Measurements from ENCODE around the gene FOXD4.
"Not testable (repeated sequence)": the region's sequence is repeated elsewhere in the genome, so short reads cannot be mapped to it uniquely, and the experiment has no call there.

- TF ChIP-seq, protein P1, sequence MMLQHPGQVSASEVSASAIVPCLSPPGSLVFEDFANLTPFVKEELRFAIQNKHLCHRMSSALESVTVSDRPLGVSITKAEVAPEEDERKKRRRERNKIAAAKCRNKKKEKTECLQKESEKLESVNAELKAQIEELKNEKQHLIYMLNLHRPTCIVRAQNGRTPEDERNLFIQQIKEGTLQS (IDR thresholded peaks at IDR 0.05; ENCODE audit: insufficient read depth, low read depth, low read length): not testable (repeated sequence)
- TF ChIP-seq, protein P2, sequence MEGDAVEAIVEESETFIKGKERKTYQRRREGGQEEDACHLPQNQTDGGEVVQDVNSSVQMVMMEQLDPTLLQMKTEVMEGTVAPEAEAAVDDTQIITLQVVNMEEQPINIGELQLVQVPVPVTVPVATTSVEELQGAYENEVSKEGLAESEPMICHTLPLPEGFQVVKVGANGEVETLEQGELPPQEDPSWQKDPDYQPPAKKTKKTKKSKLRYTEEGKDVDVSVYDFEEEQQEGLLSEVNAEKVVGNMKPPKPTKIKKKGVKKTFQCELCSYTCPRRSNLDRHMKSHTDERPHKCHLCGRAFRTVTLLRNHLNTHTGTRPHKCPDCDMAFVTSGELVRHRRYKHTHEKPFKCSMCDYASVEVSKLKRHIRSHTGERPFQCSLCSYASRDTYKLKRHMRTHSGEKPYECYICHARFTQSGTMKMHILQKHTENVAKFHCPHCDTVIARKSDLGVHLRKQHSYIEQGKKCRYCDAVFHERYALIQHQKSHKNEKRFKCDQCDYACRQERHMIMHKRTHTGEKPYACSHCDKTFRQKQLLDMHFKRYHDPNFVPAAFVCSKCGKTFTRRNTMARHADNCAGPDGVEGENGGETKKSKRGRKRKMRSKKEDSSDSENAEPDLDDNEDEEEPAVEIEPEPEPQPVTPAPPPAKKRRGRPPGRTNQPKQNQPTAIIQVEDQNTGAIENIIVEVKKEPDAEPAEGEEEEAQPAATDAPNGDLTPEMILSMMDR (IDR thresholded peaks at IDR 0.05; ENCODE audit: control extremely low read depth in 1 of 3, insufficient read depth in 1 of 3, low read depth in 1 of 3, low read length in 3 of 3): not testable (repeated sequence)
- TF ChIP-seq SIN3A (conservative IDR thresholded peaks at IDR 0.05 in 1 of 2, IDR thresholded peaks at IDR 0.05 in 1 of 2; ENCODE audit: low read depth in 1 of 2, low read length in 2 of 2); RAD21 (IDR thresholded peaks at IDR 0.05 in 1 of 2, conservative IDR thresholded peaks at IDR 0.05 in 1 of 2; ENCODE audit: low read depth in 2 of 2, low read length in 2 of 2); SAP30 (IDR thresholded peaks at IDR 0.05; ENCODE audit: insufficient read depth, insufficient replicate concordance, low read length); TCF12 (IDR thresholded peaks at IDR 0.05; ENCODE audit: low read depth, low read length): not testable (repeated sequence)
Observed at GRCh38 chr9:82932-83689, 35.1 kb downstream of the FOXD4 start.

All from H1 (cell line).